Activated CD8-positive, alpha-beta memory T cell treated with anti-CD3 and anti-CD28 coated beads, Interleukin-2, amount 50 U/mL, for 1 hour (primary cell): ENCODE data around the gene LDLRAD4.
"Not testable (repeated sequence)": the region's sequence is repeated elsewhere in the genome, so short reads cannot be mapped to it uniquely, and the experiment has no call there.

Experiments
- DNase-seq: peaks from one replicate; pipeline ENCODE4 v3.0.0-alpha.2; 2020; ENCODE audit errors: extremely low read depth

The LDLRAD4 gene

DNA sequence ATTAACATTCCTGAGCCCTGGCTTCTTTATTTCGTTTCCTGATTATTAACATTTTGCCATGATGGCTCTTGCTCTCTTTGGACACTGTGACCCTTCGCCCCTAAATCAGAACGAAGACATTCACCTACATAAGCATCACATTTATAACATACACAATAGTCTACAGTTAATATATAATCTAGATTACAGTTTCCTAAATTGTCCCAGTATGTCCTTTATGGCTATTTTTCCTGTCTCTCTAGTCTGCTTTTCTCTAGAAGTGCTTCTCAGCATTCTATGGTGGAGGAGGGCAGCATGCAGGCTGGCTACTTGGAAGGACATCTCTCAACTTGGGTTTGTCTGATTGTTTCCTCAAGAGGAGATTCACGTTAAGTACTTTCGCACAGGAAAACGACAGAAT, 457.9 kb downstream of the LDLRAD4 start:
- no peak for DNase-seq

DNA sequence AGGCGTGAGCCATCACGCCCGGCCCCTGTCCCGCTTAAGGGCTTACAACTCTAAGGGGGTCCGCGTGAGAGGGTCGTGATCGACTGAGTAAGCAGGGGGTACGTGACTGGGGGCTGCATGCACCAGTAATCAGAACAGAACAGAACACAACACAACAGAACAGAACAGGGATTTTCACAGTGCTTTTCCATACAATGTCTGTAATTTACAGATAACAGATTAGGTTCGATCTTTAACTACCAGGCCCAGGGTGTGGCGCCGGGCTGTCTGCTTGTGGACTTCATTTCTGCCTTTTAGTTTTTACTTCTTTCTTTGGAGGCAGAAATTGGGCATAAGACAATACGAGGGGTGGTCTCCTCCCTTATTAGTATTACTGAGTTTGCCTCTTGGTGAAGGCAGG, 458.8 kb downstream of the LDLRAD4 start:
- DNase-seq = not testable (repeated sequence)

DNA sequence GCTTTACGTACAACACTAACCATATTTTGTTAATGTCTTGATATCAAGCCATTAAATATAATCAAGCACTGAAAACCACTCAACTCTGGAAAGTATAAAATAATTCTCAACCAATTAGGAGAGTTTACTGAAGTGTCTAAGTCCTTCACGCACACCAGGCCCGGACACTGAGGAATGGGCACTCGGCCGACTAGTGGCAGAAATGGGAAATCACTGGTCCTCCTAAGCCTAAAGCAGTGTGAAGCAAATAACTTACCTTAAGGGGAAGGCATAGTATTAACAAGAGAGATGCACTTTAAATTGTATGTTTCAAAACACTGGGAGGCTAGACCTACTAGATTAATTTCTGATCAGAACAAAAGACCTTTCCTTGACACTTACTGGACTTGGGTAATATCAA, 462.1 kb downstream of the LDLRAD4 start:
- DNase-seq = no peak

DNA sequence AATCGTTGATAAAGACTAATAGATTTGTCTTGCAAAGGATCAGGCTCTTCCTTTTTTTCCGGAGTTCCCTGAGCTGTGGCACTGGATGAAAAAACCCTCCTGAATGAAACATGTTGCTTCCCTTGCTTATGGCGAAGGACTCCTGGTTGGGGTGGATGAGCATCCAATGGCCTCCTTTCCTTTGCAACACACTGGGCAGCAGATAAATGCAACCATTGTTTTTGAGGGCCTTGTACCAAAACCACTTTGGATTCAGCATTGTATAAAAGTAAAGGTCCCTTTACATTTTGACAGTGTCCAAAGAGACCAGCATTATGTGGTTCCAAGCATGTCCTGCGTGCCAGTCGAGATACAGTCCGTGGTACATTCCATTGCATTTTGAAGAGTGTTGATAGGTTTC, 463.1 kb downstream of the LDLRAD4 start:
- no peak for DNase-seq

DNA sequence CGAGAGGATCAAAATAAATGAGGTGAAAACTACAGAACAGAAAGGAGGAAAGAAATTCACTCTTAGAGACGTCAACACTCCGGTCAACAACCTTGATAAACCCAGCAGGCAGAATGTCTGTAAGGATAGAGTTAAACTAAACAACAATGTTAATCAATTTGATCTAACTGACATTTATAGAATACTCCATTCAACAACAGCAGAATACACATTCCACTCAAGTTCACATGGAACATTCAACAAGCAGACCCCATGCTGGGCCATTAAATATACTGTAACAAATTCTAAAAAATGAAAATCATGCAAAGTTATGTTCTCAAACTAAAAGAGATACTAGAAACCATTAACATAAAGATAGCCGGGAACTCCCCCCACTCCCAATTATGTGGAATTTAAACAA, 466.0 kb downstream of the LDLRAD4 start:
- DNase-seq = no peak

DNA sequence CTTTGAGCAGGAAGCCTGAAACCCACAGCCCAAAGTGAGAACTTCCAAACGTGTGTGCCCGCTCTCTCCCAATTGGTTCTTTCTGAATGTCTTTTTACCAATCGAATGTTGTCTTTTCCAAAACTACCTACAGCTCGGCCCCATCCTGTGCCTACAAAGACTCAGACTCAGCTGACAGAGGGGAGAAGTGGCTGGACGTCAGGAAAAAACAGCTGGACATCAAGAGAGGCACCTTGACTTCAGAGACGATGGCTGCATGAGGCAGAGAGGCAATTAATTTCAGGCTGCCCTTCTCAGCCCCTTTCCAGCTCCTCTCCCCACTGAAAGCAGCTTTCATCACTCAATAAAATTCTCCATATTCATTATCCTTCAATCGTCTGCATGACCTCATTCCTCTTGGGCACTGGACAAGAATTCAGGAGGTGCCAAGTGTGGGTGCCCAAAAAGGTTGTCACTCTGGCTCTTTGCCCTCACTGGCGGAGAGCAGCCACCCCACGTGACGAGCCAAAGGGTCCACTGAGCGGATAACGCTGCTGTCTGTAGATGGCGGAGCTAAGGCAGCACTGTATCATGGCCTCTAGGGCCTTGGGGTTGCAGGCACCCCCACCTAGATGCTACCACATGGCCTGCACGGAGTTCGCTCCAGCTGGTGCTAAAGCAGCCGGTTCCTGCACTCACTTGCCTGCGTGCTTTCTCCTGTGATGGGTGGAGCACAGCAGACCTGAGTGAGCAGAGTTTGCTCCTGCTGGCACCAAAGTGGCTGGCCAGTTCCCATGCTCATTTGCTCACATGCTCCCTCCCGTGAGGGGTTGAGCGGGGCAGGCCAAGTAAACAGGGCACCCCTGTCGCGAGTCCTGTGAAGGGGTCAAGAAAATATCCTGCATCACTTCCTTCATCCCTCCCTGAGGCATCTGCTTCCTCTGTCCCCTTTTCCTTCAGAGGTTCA, 469.9 kb downstream of the LDLRAD4 start:
- no peak for DNase-seq

DNA sequence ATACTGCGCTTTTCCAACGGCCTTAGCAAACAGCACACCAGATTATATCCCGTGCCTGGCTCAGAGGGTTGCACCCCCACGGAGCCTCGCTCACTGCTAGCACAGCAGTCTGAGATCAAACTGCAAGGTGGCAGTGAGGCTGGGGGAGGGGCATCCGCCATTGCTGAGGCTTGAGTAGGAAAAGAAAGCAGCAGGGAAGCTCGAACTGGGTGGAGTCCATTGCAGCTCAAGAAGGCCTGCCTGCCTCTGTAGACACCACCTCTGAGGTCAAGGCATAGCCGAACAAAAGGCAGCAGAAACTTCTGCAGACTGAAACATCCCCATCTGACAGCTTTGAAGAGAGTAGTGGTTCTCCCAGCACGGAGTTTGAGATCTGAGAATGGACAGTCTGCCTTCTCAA, 471.5 kb downstream of the LDLRAD4 start:
- not testable (repeated sequence) for DNase-seq

DNA sequence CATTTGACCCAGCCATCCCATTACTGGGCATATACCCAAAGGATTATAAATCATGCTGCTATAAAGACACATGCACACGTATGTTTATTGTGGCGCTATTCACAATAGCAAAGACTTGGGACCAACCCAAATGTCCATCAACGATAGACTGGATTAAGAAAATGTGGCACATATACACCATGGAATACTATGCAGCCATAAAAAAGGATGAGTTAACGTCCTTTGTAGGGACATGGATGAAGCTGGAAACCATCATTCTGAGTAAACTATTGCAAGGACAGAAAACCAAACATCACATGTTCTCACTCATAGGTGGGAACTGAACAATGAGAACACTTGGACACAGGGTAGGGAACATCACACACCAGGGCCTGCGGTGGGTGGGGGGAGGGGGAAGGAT, 476.8 kb downstream of the LDLRAD4 start:
- not testable (repeated sequence) for DNase-seq

DNA sequence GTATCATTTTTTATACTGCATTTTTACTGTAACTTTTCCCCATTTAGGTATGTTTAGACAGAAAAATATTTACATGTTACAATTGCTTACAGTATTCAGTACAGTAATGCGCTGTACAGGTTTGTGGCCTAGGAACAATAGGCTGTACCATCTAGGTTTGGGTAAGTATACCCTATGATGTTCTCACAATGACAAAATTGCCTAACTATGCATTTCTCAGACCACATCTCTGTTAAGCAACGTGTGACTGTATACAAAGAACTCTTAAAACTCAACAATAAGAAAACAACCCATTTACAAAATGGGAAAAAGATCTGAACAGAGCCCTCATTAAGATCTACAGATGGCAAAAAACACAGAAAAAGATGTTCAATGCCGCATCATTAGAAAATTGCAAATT, 478.4 kb downstream of the LDLRAD4 start:
- DNase-seq = no peak

DNA sequence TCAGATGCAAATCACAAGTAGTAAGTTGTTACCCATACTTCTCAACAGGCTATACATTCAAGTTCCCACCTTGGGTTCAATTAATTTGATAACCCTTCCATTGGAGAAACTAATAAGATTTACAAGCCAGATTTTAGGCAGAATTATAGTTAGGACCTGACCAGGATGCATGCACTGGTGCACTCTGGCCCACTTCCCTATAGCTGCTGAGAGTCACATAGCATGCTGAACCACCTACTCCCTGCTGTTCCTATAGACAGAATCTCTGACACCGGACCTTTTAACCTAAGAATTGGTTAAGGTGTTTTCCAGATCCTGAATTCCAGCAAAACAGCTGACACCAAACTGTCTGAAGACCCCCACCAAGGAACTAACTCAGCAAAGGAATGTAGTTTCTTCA, 481.6 kb downstream of the LDLRAD4 start:
- no peak for DNase-seq
